Hepatocyte (in vitro differentiated cells): ENCODE measurements around the gene TMEM14A. TPM values are rescaled to one million over a fixed set of nuclear protein-coding genes. Genes with fewer than 3 reads are reported as not detected.
"Not testable (repeated sequence)": the region's sequence is repeated elsewhere in the genome, so short reads cannot be mapped to it uniquely, and the experiment has no call there.

Source experiments
- DNase-seq: peaks from one replicate; pipeline ENCODE4 v3.0.0-alpha.2; 2016; ENCODE audit warnings: low spot score
- H2AFZ ChIP-seq: fragments of 200-600 bp; sonication (generic); 2 replicates; pipeline ENCODE4 v1.6.0; 2016; ENCODE audit warnings: antibody characterized with exemption, mild to moderate bottlenecking
- H3K27ac ChIP-seq: fragments of 200-600 bp; sonication (generic); 2 replicates; pipeline ENCODE4 v1.5.1; 2016; ENCODE audit warnings: mild to moderate bottlenecking
- H3K27me3 ChIP-seq: fragments of 200-600 bp; sonication (generic); 2 replicates; pipeline ENCODE4 v1.6.1; 2016
- H3K36me3 ChIP-seq: fragments of 200-600 bp; sonication (generic); replicated peaks from 2 replicates; pipeline ENCODE4 v1.5.1; 2016; ENCODE audit warnings: low read depth; ENCODE audit not compliant: insufficient read depth
- H3K4me1 ChIP-seq: fragments of 200-600 bp; sonication (generic); 2 replicates; pipeline ENCODE4 v1.5.1; 2016; ENCODE audit warnings: mild to moderate bottlenecking, moderate library complexity; ENCODE audit not compliant: insufficient read depth
- H3K4me2 ChIP-seq: fragments of 200-600 bp; sonication (generic); 2 replicates; pipeline ENCODE4 v1.6.0; 2016
- H3K4me3 ChIP-seq: fragments of 200-600 bp; sonication (generic); 2 replicates; pipeline ENCODE4 v1.5.1; 2016; ENCODE audit warnings: mild to moderate bottlenecking
- H3K79me2 ChIP-seq: fragments of 200-600 bp; sonication (generic); 2 replicates; pipeline ENCODE4 v1.6.0; 2017; ENCODE audit warnings: mild to moderate bottlenecking
- H3K9me2 ChIP-seq: fragments of 200-600 bp; sonication (generic); replicated peaks from 2 replicates; pipeline ENCODE4 v1.6.0; 2017; ENCODE audit warnings: mild to moderate bottlenecking; ENCODE audit not compliant: insufficient read depth
- H3K9me3 ChIP-seq: fragments of 200-600 bp; sonication (generic); 2 replicates; pipeline ENCODE4 v1.5.1; 2016; ENCODE audit warnings: low read depth, mild to moderate bottlenecking
- H4K20me1 ChIP-seq: fragments of 200-600 bp; sonication (generic); 2 replicates; pipeline ENCODE4 v1.6.0; 2016; ENCODE audit warnings: mild to moderate bottlenecking; ENCODE audit not compliant: insufficient read depth, poor library complexity, severe bottlenecking
- EZH2 ChIP-seq: fragments of 200-600 bp; sonication (generic); IDR thresholded peaks from 2 replicates; pipeline ENCODE4 v1.6.1; 2016; ENCODE audit warnings: antibody characterized with exemption, mild to moderate bottlenecking, borderline replicate concordance
- EZH2phosphoT487 ChIP-seq: fragments of 200-600 bp; sonication (generic); IDR thresholded peaks from one replicate; pipeline ENCODE4 v1.6.1; 2018; ENCODE audit warnings: antibody characterized with exemption, mild to moderate bottlenecking, low read depth, moderate library complexity; ENCODE audit not compliant: unreplicated experiment, severe bottlenecking
- WGBS: methylation state at CpG from one replicate; pipeline ENCODE4 v1.1.6; 2016; ENCODE audit warnings: low lambda C conversion rate; ENCODE audit errors: missing lambda C conversion rate; 5-methylcytosine and 5-hydroxymethylcytosine counted together
- polyA plus RNA-seq: library from polyadenylated mRNA; unstranded; fragments of >200 nt; fragmentation: Nextera tagmentation; extraction: Ambion mirVana; gene quantifications from 2 replicates; pipeline ENCODE4 v1.2.1, GENCODE V29; 2016
- total RNA-seq: library from RNA; depleted of rRNA; stranded (reverse); fragments of >200 nt; gene quantifications from 2 replicates; pipeline ENCODE4 v1.2.3, GENCODE V29; 2014
- TF ChIP-seq, protein P1 (sequence below): fragments of 200-600 bp; sonication (generic); IDR thresholded peaks from 2 replicates; pipeline ENCODE4 v1.5.1; 2016; ENCODE audit warnings: antibody characterized with exemption, mild to moderate bottlenecking; ENCODE audit not compliant: poor library complexity

Gene TMEM14A
- total and polyA plus RNA-seq, 2 experiments from 2014 or later = 84.5 to 86.9 TPM

DNA sequence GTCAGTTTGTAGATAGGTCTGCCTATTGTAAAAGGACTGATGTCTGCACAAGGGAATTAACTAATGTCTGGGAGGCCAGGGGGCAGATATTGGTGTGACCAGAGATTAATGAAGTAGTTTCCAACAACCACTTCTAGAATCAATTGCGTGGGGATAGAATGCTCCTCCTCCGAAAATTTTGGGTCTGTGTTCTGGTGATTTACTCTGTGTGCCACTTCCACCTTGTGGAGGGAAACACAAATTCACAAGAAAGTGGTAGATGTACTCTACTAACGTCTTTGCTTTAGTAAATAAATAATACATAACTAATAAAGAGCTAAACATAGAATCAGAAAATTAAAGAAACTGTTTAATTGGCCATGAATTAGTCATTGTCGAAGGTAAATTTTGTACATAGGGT, 25.5 kb downstream of the TMEM14A start:
- H3K36me3 ChIP-seq = no peaks in the 10 kb centered on the region
- H3K9me2 ChIP-seq = no peaks in the 10 kb centered on the region
- H3K4me3 ChIP-seq = no peak overlapping the region
- H2AFZ ChIP-seq = no peak overlapping the region
- H4K20me1 ChIP-seq = no peaks in the 10 kb centered on the region
- H3K4me1 ChIP-seq = no peaks in the 10 kb centered on the region
- DNase-seq = no peak
- H3K9me3 ChIP-seq = no peaks in the 10 kb centered on the region
- H3K27ac ChIP-seq = no peak overlapping the region
- no peaks in the 10 kb centered on the region for H3K79me2 ChIP-seq
- no peaks in the 10 kb centered on the region for H3K27me3 ChIP-seq
- TF ChIP-seq EZH2 (no peak), EZH2phosphoT487 (no peak)
- TF ChIP-seq, protein P1, sequence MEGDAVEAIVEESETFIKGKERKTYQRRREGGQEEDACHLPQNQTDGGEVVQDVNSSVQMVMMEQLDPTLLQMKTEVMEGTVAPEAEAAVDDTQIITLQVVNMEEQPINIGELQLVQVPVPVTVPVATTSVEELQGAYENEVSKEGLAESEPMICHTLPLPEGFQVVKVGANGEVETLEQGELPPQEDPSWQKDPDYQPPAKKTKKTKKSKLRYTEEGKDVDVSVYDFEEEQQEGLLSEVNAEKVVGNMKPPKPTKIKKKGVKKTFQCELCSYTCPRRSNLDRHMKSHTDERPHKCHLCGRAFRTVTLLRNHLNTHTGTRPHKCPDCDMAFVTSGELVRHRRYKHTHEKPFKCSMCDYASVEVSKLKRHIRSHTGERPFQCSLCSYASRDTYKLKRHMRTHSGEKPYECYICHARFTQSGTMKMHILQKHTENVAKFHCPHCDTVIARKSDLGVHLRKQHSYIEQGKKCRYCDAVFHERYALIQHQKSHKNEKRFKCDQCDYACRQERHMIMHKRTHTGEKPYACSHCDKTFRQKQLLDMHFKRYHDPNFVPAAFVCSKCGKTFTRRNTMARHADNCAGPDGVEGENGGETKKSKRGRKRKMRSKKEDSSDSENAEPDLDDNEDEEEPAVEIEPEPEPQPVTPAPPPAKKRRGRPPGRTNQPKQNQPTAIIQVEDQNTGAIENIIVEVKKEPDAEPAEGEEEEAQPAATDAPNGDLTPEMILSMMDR = no peak
- 72% methylated on average over 4 of the region's 4 CpGs for WGBS
- H3K4me2 ChIP-seq = no peak overlapping the region

DNA sequence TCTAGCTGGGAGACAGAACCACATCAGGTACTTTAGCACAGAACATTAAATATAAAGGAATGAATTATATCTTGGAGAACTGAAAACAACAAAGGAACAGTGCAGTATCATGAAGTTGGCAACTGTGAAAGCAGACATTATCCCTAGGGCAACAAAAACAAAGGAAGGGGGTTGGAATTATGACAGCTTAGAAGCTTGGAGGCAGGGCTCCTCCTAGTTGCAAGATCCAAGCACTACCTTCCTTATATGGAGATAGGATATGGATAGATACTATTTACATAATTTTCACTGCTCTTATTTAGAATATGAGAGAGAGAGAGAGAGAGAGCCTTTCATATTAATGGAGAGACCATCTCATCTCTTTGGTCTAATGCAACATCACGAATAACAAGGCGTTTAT, 27.0 kb downstream of the TMEM14A start:
- Histone ChIP-seq H3K36me3 (no peaks in the 10 kb centered on the region), H3K4me3 (no peak overlapping the region), H3K4me2 (no peak overlapping the region), H2AFZ (no peak overlapping the region), H3K27me3 (no peaks in the 10 kb centered on the region), H3K79me2 (no peaks in the 10 kb centered on the region), H3K9me3 (no peaks in the 10 kb centered on the region), H3K27ac (no peak overlapping the region), H3K4me1 (no peaks in the 10 kb centered on the region), H3K9me2 (no peaks in the 10 kb centered on the region), H4K20me1 (no peaks in the 10 kb centered on the region)
- DNase-seq = no peak
- 97% methylated on average over 2 of the region's 2 CpGs for WGBS
- no peak for TF ChIP-seq EZH2
- TF ChIP-seq, protein P1 = no peak
- no peak for TF ChIP-seq EZH2phosphoT487

DNA sequence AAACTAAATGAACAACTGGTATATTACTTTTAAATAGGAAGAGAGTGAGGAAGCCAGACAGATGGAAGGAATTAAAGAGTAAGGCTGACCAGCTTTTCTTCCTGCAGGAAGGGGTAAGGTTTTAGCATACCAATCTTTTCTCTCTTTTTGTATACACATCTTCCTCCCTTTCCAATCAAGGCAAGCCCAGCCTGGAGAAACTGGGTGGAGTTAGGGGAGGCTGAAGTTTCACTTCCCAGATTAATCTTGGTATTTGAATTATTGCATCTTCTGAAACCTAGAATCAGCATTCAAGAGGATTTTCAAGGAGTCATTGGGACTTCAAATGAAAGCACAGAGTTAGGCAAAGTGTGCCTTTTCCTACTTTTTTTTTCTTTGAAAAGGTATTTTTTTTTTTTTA, 33.1 kb downstream of the TMEM14A start:
- Histone ChIP-seq H3K79me2 (no peaks in the 10 kb centered on the region), H3K4me1 (no peaks in the 10 kb centered on the region), H3K4me3 (no peak overlapping the region), H4K20me1 (no peaks in the 10 kb centered on the region), H3K27ac (no peak overlapping the region), H3K9me2 (no peaks in the 10 kb centered on the region), H3K27me3 (no peaks in the 10 kb centered on the region), H3K36me3 (no peaks in the 10 kb centered on the region), H3K4me2 (no peak overlapping the region), H3K9me3 (no peaks in the 10 kb centered on the region), H2AFZ (no peak overlapping the region)
- TF ChIP-seq EZH2phosphoT487 (no peak), EZH2 (no peak)
- TF ChIP-seq, protein P1 = no peak
- DNase-seq = no peak

DNA sequence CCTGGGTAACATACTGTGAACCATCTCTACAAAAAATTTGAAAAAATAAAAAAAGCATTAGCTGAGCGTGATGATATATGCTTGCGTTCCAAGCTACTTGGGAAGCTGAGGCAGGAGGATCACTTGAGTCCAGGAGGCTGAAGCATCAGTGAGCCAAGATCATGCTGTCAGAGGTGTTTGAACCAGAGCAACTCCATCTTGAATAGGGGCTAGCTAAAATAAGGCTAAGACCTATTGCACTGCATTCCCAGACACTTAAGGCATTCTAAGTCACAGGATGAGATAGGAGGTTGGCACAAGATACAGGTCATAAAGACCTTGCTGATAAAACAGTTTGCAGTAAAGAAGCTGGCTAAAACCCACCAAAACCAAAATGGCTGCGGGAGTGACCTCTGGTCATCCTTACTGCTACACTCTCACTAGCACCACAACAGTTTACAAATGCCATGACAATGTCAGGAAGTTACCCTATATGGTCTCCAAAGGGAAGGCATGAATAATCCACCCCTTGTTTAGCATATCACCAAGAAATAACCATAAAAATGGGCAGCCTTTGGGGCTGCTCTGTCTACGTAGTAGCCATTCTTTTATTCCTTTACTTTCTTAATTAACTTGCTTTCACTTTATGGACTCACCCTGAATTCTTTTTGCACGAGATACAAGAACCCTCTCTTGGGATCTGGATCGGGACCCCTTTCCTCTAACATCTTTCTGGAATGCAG, 34.0 kb downstream of the TMEM14A start:
- H3K4me2 ChIP-seq, H3K79me2 ChIP-seq, H3K4me3 ChIP-seq, DNase-seq, H3K36me3 ChIP-seq, H3K27ac ChIP-seq, H3K9me3 ChIP-seq, H2AFZ ChIP-seq, H4K20me1 ChIP-seq, H3K27me3 ChIP-seq, H3K9me2 ChIP-seq, H3K4me1 ChIP-seq: not testable (repeated sequence)
- 96% methylated on average over 6 of the region's 6 CpGs for WGBS
